GM19099 (cell line): ENCODE results near the gene MEN1.

Experiments
- POLR2A ChIP-seq: IDR thresholded peaks from 3 replicates; pipeline ENCODE4 v1.6.1; 2011; ENCODE audit warnings: low read depth; ENCODE audit not compliant: insufficient read length; ENCODE audit errors: extremely low read depth

Gene MEN1

GRCh38 chr11:64839335-64839734 lies 29.0 kb upstream of the MEN1 start:
- no peak for TF ChIP-seq POLR2A

DNA sequence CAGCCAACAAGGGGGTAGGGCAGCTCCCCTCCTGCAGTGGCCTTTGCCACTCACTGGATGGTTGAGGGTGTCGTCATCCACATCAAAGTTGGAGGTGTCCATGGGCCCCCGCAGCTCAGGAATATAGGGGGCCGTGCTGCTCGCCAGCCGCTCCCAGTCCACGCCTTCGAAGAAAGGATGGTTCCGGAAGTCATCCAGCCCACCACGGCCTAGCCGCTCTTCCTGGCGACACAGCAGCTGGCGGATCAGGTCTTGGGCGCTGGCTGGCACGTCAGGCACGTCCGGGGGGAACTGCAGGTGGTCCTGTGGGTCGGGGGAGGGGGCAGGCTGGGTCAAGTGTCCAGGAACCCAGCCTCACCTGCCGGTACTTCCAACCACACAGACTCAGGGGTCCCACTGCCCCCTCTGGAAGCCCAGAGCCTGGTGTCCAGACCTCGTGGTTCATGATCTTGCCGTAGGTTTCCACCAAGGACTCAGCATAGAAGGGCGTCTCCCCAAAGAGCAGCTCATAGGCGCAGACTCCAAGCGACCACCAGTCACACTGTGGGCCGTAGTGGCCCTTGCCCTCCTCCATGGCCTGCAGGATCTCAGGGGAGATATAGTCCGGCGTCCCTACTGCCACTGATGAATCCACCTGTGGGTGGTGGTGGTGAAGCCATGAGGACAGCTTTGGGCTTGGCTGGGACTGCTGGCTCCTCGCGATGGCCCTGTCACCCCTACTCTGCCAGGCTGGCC lies 28.4 kb upstream of the MEN1 start:
- no peak for TF ChIP-seq POLR2A

DNA sequence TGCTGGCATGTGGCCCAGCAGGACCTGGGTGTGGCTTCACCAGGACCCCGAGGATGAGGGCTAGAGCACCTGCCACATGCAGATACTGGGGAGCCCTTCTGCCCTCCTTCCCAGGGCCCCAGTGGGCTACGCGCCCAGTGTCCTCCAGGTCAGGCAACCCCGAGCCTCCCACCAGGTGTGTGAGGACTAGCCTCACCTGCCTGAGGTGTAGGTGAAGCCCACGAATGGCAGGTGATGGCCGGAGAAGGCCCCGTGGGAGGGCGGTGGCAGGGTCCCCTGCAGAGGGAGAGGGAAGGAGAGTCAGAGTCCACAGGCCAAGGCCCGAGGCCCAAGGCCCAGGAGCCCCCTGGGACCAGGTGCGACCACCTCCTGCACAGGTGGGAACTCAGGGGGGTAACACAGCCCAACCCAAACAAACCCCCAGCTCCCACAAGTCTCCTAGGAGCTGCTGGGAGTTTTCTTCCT lies 27.6 kb upstream of the MEN1 start:
- no peak for TF ChIP-seq POLR2A

GRCh38 chr11:64836448-64837072 lies 26.2 kb upstream of the MEN1 start:
- no peak for TF ChIP-seq POLR2A

GRCh38 chr11:64835616-64836447 lies 25.5 kb upstream of the MEN1 start:
- no peak for TF ChIP-seq POLR2A

GRCh38 chr11:64834723-64835615 lies 24.6 kb upstream of the MEN1 start:
- TF ChIP-seq POLR2A = no peak

DNA sequence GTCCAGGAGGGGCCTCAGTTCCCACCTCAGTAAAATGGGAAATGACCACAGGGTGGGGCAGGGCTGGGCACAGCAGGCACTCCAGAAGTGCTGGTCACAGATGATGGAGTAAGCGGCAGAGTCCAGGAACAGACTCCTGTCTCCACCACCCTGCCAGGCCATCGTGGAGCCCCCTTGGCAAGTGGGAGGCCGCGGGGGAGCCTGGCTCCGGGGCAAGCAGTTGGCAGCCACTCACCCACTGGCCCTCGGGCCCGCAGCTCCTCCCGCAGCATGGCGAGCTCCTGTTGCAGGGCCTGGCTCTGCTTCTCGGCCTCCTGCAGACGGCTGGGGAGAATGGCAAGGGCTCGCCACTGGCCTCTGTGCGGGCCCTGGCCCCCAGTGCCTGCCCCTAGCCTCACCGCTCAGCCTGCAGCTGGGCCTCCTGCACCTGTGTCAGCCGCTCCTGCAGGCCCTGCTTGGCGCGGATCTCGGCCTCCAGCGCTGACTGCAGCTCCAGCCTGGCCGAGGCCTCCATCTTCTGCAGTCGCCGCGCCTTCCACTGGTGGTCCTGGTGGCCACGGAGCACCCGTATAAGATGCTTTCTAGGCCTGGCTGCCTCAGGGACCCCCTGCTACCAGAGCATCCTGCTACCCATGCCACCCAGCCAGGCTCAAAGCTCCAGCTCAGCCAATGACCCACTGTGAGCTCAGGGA lies 23.8 kb upstream of the MEN1 start:
- no peak for TF ChIP-seq POLR2A

DNA sequence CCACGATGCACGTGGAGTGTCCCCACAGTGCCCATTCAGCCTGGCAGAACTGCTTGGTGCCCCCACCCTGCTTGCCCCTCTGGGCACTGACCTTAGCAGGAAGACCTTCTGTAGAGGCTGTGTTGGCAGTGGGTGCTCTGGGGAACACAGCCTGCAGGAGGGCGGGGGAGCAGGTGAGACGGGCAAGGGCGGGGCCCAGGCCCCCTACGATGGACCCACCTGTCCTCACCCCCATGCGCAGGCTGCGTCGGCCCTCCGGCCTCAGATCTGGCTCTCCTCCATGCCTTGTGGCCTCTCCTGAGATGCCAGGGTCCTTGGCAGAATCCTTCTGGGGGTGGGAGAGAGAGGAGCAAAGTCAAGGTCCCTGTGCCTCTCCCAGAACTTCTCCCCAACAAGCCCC lies 23.2 kb upstream of the MEN1 start:
- TF ChIP-seq POLR2A = no peak

- TF ChIP-seq POLR2A = no peak
Observed at GRCh38 chr11:64833198-64833502, 22.8 kb upstream of the MEN1 start.

GRCh38 chr11:64832467-64833197 lies 22.3 kb upstream of the MEN1 start:
- no peak for TF ChIP-seq POLR2A

DNA sequence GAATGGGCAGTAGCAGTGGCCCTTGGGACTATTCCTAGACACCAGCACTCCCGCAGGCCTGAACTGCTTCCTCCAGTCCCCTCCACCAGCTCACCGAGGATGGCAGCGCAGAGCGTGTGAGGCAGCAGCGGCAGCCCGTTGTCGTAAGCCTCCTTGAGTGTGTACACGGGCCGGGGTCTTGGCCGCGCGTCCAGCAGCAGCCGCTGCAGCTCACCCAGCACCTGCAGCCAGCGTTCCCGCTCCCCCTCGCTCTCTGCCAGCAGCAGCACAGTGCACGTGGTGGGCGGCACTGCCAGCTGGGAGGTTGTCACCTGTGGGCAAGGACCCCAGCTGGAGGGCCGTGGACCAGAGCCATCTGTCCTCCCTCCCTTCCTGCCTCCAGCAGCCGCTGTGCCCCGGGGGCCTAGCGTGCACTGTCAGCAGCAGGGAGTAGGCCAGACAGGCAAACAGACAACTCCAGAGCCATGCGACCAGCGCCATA lies 21.1 kb upstream of the MEN1 start:
- TF ChIP-seq POLR2A = no peak

DNA sequence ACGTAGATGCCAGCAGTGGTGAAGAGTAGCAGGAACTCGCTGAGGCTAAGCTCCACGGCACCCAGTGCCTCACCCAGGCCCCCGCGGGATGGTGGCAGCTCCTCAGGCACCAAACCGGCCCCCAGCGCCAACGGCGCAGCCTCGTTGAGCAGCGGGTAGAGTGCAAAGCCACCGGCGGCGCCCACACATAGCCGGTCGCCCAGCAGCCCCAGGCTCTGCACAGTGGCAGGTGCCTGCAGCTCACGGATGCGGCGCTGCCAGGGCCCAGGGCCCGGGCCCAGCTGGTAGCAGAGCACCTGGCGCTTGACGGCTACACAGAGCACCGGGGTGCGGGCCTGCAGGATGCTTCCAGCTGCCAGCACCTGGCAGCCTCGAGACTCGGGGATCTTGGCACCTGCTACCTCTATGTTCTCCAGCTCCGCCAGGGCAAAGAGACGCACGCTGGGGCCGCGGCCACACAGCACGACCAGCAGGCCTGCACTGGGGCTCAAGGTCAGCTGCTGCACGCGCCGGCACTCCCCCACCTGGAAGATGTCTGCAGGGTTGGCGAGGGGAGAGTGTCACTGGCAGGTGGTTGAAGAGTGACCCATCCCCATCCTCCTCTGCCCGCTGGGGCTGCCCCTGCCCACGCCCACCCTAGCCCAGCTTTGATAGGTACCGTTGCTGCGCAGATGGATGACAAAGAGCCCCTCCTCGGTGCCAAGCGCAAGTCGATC lies 19.3 kb upstream of the MEN1 start:
- TF ChIP-seq POLR2A = no peak

DNA sequence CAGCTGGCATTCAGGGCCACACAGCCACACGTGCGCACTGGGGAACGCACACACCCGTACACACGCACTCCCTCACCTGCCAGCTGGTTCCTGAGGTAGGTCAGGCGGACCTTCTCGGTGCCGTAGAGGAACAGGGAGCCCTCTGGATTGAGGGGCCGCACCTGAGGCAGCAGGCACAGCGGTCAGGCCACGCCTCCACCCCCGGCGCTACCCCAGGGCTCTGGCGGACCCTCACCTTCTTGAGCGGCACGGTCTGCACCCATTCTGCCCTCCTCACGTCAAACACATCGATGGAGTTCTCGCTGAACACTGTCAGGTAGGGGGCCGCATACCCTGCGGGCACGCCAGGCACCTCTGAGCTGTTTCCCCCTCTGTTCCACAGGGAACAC lies 17.1 kb upstream of the MEN1 start:
- TF ChIP-seq POLR2A = no peak
